ENCODE data around the gene NFKBIL1. TPM values are rescaled to one million over a fixed set of nuclear protein-coding genes. Genes with fewer than 3 reads are reported as not detected.
"Not testable (repeated sequence)": the region's sequence is repeated elsewhere in the genome, so short reads cannot be mapped to it uniquely, and the experiment has no call there.

NFKBIL1 gene
- total RNA-seq, result 10 to 100 TPM; 14.1 to 29.8 TPM

DNA sequence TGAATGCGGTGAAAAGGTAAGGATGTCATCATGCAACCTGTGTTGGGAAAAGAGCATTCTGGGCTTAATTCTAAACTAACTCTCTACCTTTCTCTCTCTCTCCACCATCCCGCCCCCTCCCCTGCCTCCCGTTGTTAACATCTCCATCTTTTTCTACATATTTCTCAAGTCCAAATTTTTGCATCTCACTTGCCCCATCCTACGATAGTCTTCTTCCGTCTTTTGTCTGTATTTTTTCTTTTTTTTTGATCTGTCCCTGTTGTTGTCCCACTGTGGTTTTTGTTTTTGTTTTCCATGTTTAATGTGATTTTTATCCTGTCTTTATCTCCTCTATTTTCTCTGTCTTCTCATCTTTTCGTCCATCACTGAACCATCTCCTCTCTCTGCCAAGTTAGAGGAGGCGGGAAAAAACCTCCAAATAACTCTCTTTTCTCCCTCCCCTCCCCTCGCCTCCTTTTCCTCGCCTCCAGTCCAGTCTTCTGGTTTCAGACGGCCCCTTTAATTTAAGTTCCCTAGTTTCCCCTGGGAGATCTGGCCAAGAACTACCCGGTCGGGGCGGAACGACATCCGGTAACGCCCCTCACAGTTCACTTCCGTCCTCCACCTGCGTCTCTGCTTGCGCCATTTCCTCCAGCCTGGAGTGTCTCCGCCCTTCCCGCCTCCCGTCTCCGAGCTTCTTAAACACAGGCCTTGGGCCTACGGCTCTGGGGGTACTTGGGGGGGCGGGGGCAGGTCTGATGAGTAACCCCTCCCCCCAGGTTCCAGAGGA is at the start of gene NFKBIL1:
Gene NFKBIL1, plus strand, starts transcription at position 651 of the 769 bp plus-strand sequence. Its CDS starts 87 bp downstream, at position 738.
- peak within 1 kb of the TSS; percentile 87 for H3K27ac Mint-ChIP-seq
- H3K27me3 Mint-ChIP-seq, result no peaks in the 10 kb centered on the region
- peaks cover 50% of the 10 kb centered on the region for H3K36me3 Mint-ChIP-seq (ENCODE audit: low read depth)
- ATAC-seq (replicated peaks), result peak; percentile 90
- H3K4me3 Mint-ChIP-seq, result peak within 1 kb of the TSS; percentile 88
- H3K9me3 Mint-ChIP-seq, result no peaks in the 10 kb centered on the region
- peaks cover 13% of the 10 kb centered on the region for H3K4me1 Mint-ChIP-seq

- peak overlapping the region; percentile 91 for H3K4me3 Mint-ChIP-seq
- no peaks in the 10 kb centered on the region for H3K9me3 Mint-ChIP-seq
- H3K36me3 Mint-ChIP-seq (ENCODE audit: low read depth), result peaks cover 14% of the 10 kb centered on the region
- no peaks in the 10 kb centered on the region for H3K27me3 Mint-ChIP-seq
- peaks cover 44% of the 10 kb centered on the region for H3K4me1 Mint-ChIP-seq
- ATAC-seq (replicated peaks), result no peak
- peak overlapping the region; percentile 76 for H3K27ac Mint-ChIP-seq
Measured at GRCh38 chr6:31498748-31499147, 48.7 kb upstream of the NFKBIL1 start.

DNA sequence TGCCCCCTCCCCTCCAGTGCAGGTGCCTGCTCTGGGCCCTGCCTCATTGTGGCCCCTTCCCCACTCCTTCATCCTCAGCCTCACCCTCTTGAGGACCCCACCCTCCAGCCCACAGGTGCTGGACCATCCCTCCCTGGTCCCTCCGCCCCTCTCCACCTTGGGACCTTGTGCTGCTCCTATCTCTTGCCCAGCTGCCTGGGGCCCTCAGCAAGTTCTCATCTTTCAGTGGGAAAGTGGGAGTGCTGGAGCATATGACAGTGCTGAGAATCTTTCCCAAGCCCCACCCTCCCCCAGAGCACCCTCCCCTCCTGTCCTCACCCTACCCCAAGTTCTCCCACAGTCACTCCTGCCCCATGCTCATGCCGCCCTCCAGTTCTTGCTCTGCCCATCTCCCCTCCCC is 47.8 kb upstream of the NFKBIL1 start:
- H3K9me3 Mint-ChIP-seq; ATAC-seq (replicated peaks); H3K27me3 Mint-ChIP-seq; H3K36me3 Mint-ChIP-seq (ENCODE audit: low read depth): not testable (repeated sequence)
- peak overlapping the region; percentile 76 for H3K27ac Mint-ChIP-seq
- peaks cover 42% of the 10 kb centered on the region for H3K4me1 Mint-ChIP-seq
- peak overlapping the region; percentile 91 for H3K4me3 Mint-ChIP-seq

- no peaks in the 10 kb centered on the region for H3K27me3 Mint-ChIP-seq
- no peak overlapping the region for H3K27ac Mint-ChIP-seq
- H3K4me3 Mint-ChIP-seq, result no peak overlapping the region
- H3K4me1 Mint-ChIP-seq, result peaks cover 35% of the 10 kb centered on the region
- ATAC-seq (replicated peaks), result no peak
- H3K9me3 Mint-ChIP-seq, result no peaks in the 10 kb centered on the region
- peaks cover 36% of the 10 kb centered on the region for H3K36me3 Mint-ChIP-seq (ENCODE audit: low read depth)
Measured at GRCh38 chr6:31502586-31502985, 44.8 kb upstream of the NFKBIL1 start.

- ATAC-seq (replicated peaks), result not testable (repeated sequence)
- peaks cover 66% of the 10 kb centered on the region for H3K36me3 Mint-ChIP-seq (ENCODE audit: low read depth)
Measured at GRCh38 chr6:31509036-31509435, 38.4 kb upstream of the NFKBIL1 start.

DNA sequence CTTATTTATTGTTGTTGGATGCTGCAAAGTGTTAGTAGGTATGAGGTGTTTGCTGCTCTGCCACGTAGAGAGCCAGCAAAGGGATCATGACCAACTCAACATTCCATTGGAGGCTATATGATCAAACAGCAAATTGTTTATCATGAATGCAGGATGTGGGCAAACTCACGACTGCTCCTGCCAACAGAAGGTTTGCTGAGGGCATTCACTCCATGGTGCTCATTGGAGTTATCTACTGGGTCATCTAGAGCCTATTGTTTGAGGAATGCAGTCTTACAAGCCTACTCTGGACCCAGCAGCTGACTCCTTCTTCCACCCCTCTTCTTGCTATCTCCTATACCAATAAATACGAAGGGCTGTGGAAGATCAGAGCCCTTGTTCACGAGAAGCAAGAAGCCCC is 37.4 kb upstream of the NFKBIL1 start:
- H3K36me3 Mint-ChIP-seq (ENCODE audit: low read depth), result peaks cover 62% of the 10 kb centered on the region

More at GRCh38 chr6:31509036-31509435, 38.4 kb upstream of the NFKBIL1 start:
- not testable (repeated sequence) for H3K4me1 Mint-ChIP-seq, H3K9me3 Mint-ChIP-seq, H3K27me3 Mint-ChIP-seq, H3K27ac Mint-ChIP-seq, H3K4me3 Mint-ChIP-seq

DNA sequence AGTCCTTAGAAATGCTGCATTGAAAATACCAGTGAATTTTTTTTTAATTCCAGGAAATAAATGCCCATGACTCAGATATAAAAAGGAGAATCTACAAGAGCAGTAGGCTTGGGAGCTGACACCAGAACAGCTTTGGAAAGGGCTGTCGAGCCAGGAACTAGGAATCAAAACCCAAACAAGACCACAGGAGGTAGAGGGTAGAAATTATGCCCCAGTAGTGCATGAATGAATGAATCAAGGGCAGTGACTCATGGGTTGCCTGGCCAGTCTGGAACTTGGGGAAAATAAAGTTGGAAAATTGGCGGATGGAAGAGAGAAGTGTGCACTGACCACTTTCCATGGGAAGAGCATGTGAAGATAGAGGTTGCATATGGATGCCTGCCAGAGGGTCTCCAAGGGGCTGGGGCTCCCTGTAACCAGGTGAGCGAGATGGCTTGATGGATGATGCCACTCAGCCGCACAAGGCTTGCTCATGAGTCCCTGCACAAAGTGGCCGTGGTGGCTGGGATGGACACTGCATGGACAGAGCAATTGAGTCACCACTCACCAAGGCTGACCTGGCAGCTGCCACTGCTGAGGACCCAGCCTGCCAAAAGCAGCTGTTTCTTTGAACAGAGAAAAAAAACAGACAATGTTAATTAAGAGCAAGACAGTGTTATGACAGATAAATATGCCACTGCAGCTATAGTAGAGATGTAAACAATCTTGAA is 33.8 kb upstream of the NFKBIL1 start:
- Mint-ChIP-seq H3K36me3 (ENCODE audit: low read depth) (peaks cover 26% of the 10 kb centered on the region), H3K27me3 (no peaks in the 10 kb centered on the region), H3K27ac (no peak overlapping the region), H3K9me3 (no peaks in the 10 kb centered on the region), H3K4me3 (no peak overlapping the region), H3K4me1 (no peaks in the 10 kb centered on the region)
- no peak for ATAC-seq (replicated peaks)

More for the DNA sequence above, 37.4 kb upstream of the NFKBIL1 start:
- Mint-ChIP-seq H3K27ac (no peak overlapping the region), H3K4me1 (peaks cover 7% of the 10 kb centered on the region), H3K27me3 (no peaks in the 10 kb centered on the region), H3K9me3 (no peaks in the 10 kb centered on the region), H3K4me3 (no peak overlapping the region)
- ATAC-seq (replicated peaks), result no peak

DNA sequence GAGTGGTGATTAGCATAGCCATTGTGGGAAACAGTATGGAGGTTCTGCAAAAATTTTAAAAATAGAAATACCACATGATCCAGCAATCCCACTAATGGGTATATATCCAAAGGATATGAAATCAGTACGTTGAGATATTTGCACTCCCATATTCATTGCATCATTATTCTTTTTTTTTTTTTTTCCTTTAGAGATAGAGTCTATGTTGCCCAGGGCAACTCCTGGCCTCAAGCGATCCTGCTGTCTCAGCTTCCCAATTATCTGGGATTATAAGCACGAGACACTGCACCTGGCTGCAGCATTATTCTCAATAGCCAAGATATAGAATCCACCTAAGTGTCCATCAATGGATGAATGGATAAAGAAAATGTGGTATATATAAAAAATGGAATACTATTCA is 25.6 kb upstream of the NFKBIL1 start:
- no peaks in the 10 kb centered on the region for H3K36me3 Mint-ChIP-seq (ENCODE audit: low read depth)
- no peaks in the 10 kb centered on the region for H3K9me3 Mint-ChIP-seq
- no peak for ATAC-seq (replicated peaks)
- H3K27ac Mint-ChIP-seq, result no peak overlapping the region
- peaks cover 4% of the 10 kb centered on the region for H3K4me1 Mint-ChIP-seq
- no peaks in the 10 kb centered on the region for H3K27me3 Mint-ChIP-seq
- H3K4me3 Mint-ChIP-seq, result no peak overlapping the region

- peaks cover 16% of the 10 kb centered on the region for H3K36me3 Mint-ChIP-seq (ENCODE audit: low read depth)
- no peak for ATAC-seq (replicated peaks)
- H3K4me3 Mint-ChIP-seq, result no peak overlapping the region
- H3K9me3 Mint-ChIP-seq, result no peaks in the 10 kb centered on the region
- H3K27me3 Mint-ChIP-seq, result no peaks in the 10 kb centered on the region
- H3K27ac Mint-ChIP-seq, result no peak overlapping the region
- peaks cover 10% of the 10 kb centered on the region for H3K4me1 Mint-ChIP-seq
Measured at GRCh38 chr6:31525553-31525931, 21.9 kb upstream of the NFKBIL1 start.

GRCh38 chr6:31525932-31526591 is 21.3 kb upstream of the NFKBIL1 start:
- Mint-ChIP-seq H3K4me1 (peaks cover 14% of the 10 kb centered on the region), H3K9me3 (no peaks in the 10 kb centered on the region), H3K27me3 (no peaks in the 10 kb centered on the region), H3K4me3 (no peak overlapping the region), H3K36me3 (ENCODE audit: low read depth) (peaks cover 21% of the 10 kb centered on the region), H3K27ac (no peak overlapping the region)
- peak; percentile 45 for ATAC-seq (replicated peaks)

DNA sequence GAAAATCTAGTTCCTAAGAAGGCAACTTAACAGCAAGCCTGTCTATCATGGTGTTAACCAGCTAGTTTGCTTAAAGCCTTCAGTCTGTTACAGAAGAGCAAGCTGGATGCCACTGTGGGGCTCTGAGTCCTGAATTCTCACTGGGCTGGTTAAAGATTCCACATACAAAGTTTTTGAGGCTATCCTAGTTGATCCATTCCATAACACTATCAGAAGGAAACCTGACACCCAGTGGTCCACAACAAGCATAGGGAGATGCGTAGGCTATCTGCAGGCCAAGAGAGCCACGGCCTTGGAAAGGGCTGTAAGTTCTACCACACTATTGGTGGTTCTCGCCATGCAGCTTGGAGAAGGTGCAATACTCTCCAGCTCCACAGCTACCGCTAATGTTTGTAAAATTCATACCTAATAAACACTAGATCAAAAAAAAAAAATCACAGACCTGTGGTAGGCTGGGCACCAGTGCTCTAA is 19.1 kb upstream of the NFKBIL1 start:
- no peak overlapping the region for H3K4me3 Mint-ChIP-seq
- H3K36me3 Mint-ChIP-seq (ENCODE audit: low read depth), result peaks cover 44% of the 10 kb centered on the region
- no peak overlapping the region for H3K27ac Mint-ChIP-seq
- no peaks in the 10 kb centered on the region for H3K27me3 Mint-ChIP-seq
- no peak for ATAC-seq (replicated peaks)
- H3K9me3 Mint-ChIP-seq, result no peaks in the 10 kb centered on the region
- H3K4me1 Mint-ChIP-seq, result peaks cover 23% of the 10 kb centered on the region

DNA sequence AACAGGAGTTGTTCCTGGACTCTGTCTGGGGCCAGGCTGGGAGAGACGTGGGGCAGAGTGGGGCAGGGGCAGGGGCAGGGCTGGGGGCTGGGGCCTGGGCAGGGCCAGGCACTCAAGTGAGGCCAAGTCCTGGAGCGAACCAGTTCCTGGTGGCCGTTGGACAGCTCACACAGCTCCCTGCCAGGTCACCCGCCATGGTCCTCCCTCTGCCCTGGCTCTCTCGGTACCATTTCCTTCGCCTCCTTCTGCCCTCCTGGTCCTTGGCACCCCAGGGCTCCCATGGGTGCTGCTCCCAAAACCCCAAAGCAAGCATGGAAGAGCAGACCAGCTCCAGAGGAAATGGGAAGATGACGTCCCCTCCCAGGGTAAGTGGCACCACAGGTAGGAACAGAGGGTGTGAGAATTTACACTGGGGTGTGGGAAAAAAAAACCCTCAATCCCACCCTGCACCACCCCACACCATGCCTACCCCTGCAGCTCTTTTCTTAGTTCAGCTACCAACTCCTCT is 18.5 kb upstream of the NFKBIL1 start, which contains the start of gene MCCD1:
Gene MCCD1, plus strand, starts transcription at position 142 of the 508 bp plus-strand sequence. Its CDS starts 53 bp downstream, at position 195.
- H3K4me1 Mint-ChIP-seq, result peaks cover 26% of the 10 kb centered on the region
- H3K36me3 Mint-ChIP-seq (ENCODE audit: low read depth), result peaks cover 49% of the 10 kb centered on the region
- no peak within 1 kb of the TSS for H3K27ac Mint-ChIP-seq
- no peaks in the 10 kb centered on the region for H3K27me3 Mint-ChIP-seq
- ATAC-seq (replicated peaks), result peak; percentile 13
- no peak within 1 kb of the TSS for H3K4me3 Mint-ChIP-seq
- no peaks in the 10 kb centered on the region for H3K9me3 Mint-ChIP-seq

DNA sequence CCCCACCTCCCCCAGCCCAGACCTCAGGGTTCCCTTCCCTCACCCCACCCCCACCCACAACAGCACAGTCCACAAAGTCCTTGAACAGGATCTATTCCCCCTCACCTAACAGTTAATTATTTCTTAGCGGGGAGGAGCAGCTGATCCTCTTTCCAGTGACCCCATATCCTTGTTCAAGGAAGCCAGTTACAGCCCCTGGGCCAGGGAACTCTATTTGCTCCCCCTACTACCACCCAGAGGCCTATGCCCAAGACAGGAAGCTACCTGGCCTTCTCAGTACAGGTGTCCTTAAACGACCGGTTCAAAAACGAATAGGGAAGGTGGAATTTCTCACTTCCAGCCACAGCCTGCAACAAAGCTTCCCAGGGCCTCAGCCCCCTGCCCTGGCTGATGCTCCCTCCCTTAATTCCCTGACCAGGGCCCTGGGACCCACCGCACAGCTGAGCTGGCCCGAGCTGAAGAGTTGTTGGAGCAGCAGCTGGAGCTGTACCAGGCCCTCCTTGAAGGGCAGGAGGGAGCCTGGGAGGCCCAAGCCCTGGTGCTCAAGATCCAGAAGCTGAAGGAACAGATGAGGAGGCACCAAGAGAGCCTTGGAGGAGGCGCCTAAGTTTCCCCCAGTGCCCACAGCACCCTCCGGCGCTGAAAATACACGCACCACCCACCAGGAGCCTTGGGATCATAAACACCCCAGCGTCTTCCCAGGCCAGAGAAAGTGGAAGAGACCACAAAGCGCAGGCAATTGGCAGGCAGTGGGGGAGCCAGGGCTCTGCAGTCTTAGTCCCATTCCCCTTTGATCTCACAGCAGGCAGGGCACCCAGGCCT is 17.9 kb upstream of the NFKBIL1 start:
- no peak overlapping the region for H3K27ac Mint-ChIP-seq
- no peak overlapping the region for H3K4me3 Mint-ChIP-seq
- peaks cover 56% of the 10 kb centered on the region for H3K36me3 Mint-ChIP-seq (ENCODE audit: low read depth)

DNA sequence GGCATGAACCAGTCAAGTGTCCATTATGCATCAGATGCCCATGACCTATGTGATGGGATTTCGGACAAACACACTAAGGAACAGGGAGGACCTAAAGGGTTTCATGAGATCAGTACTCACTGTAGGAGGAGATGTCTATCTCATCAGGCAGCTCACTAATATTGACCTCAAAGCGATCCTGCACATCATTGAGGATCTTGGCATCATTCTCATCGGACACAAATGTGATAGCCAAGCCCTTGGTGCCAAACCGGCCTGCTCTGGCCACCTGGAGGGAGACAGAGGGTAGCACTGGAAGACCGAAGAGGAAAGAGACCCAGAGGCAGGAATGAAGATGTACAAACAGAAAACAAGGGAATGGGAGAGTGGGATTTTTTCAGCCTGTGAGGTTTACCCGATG is 16.7 kb upstream of the NFKBIL1 start:
- H3K36me3 Mint-ChIP-seq (ENCODE audit: low read depth), result peaks cover 67% of the 10 kb centered on the region
- no peaks in the 10 kb centered on the region for H3K27me3 Mint-ChIP-seq
- ATAC-seq (replicated peaks), result no peak
- H3K9me3 Mint-ChIP-seq, result no peaks in the 10 kb centered on the region
- no peak overlapping the region for H3K27ac Mint-ChIP-seq
- H3K4me1 Mint-ChIP-seq, result peaks cover 28% of the 10 kb centered on the region
- no peak overlapping the region for H3K4me3 Mint-ChIP-seq

More for the DNA sequence above, 17.9 kb upstream of the NFKBIL1 start:
- ATAC-seq (replicated peaks), result no peak
- H3K9me3 Mint-ChIP-seq, result no peaks in the 10 kb centered on the region
- no peaks in the 10 kb centered on the region for H3K27me3 Mint-ChIP-seq
- H3K4me1 Mint-ChIP-seq, result peaks cover 26% of the 10 kb centered on the region
